CD14-positive monocyte (primary cell): ENCODE results near the gene ZC3H10. TPM values are rescaled to one million over a fixed set of nuclear protein-coding genes. Genes with fewer than 3 reads are reported as not detected.
A peak's percentile ranks its signal among the peaks of the same experiment; 100 is the strongest.
"Not testable (repeated sequence)": the region's sequence is repeated elsewhere in the genome, so short reads cannot be mapped to it uniquely, and the experiment has no call there.

ENCODE experiments used
- DNase-seq, 3 donors: peaks; one replicate each; pipeline ENCODE4 v3.0.0-alpha.2; 2011 to 2022
- H2AFZ ChIP-seq: 2 replicates; pipeline ENCODE4 v1.6.0; 2012; ENCODE audit warnings: mild to moderate bottlenecking, low read depth, low read length, inconsistent platforms; ENCODE audit not compliant: insufficient read depth, poor library complexity, severe bottlenecking
- H3K27ac ChIP-seq, 2 donors: 1 replicate in 1 of 2; 2 replicates in 1 of 2; pipeline ENCODE4 v1.5.1; 2012 to 2013; ENCODE audit warnings: low read length in 2 of 2, control low read depth in 1 of 2, inconsistent platforms in 1 of 2, low read depth in 1 of 2, mild to moderate bottlenecking in 1 of 2
- H3K27me3 ChIP-seq, 2 donors: one replicate each; pipeline versions ENCODE4 v1.6.0 to v1.6.1; 2011 to 2013; ENCODE audit warnings: low read length in 2 of 2; ENCODE audit not compliant: control insufficient read depth in 2 of 2, insufficient read depth in 2 of 2
- H3K36me3 ChIP-seq, 2 donors: replicated peaks in 1 of 2; 1 replicate in 1 of 2; 2 replicates in 1 of 2; pipeline versions ENCODE4 v1.5.1 to v1.6.1; 2012 to 2013; ENCODE audit warnings: low read length in 2 of 2, control low read depth in 1 of 2, inconsistent platforms in 1 of 2, mild to moderate bottlenecking in 1 of 2; ENCODE audit not compliant: insufficient read depth in 2 of 2, control insufficient read depth in 1 of 2
- H3K4me1 ChIP-seq, 2 donors: 1 replicate in 1 of 2; 2 replicates in 1 of 2; pipeline versions ENCODE4 v1.5.1 to v1.6.1; 2012 to 2013; ENCODE audit warnings: low read length in 2 of 2, control low read depth in 1 of 2, inconsistent platforms in 1 of 2, mild to moderate bottlenecking in 1 of 2, moderate library complexity in 1 of 2; ENCODE audit not compliant: insufficient read depth in 2 of 2, control insufficient read depth in 1 of 2
- H3K4me2 ChIP-seq: replicated peaks from 2 replicates; pipeline ENCODE3; 2012; ENCODE audit warnings: low read length, moderate library complexity, mild to moderate bottlenecking; ENCODE audit not compliant: poor library complexity, severe bottlenecking; ENCODE audit errors: extremely low read depth
- H3K4me3 ChIP-seq, 3 experiments: fragments of 200-600 bp in 1 of 3; sonication (generic) in 1 of 3; replicated peaks in 1 of 3; 1 replicate in 2 of 3; 2 replicates in 1 of 3; pipeline ENCODE4 v1.5.1; 2011 to 2013; ENCODE audit warnings: low read length in 3 of 3, mild to moderate bottlenecking in 3 of 3, control low read depth in 2 of 3, low read depth in 2 of 3, inconsistent platforms in 1 of 3, moderate library complexity in 1 of 3
- H3K79me2 ChIP-seq: 2 replicates; pipeline ENCODE4 v1.6.0; 2012; ENCODE audit warnings: mild to moderate bottlenecking, control low read depth, inconsistent platforms, low read length, moderate library complexity; ENCODE audit not compliant: insufficient read depth
- H3K9ac ChIP-seq: 2 replicates; pipeline ENCODE4 v1.6.0; 2017; ENCODE audit warnings: low read length, mild to moderate bottlenecking; ENCODE audit not compliant: insufficient read depth, poor library complexity, severe bottlenecking
- H3K9me3 ChIP-seq, 2 donors: replicated peaks in 1 of 2; 1 replicate in 1 of 2; 2 replicates in 1 of 2; pipeline versions ENCODE4 v1.5.1 to v1.6.1; 2012 to 2013; ENCODE audit warnings: low read length in 2 of 2, control low read depth in 1 of 2; ENCODE audit not compliant: control insufficient read depth in 1 of 2, insufficient read depth in 1 of 2
- H4K20me1 ChIP-seq: 2 replicates; pipeline ENCODE4 v1.6.0; 2012; ENCODE audit warnings: mild to moderate bottlenecking, low read length, control low read depth, moderate library complexity; ENCODE audit not compliant: insufficient read depth
- H3K27ac Mint-ChIP-seq, 7 donors: one replicate each; pipeline ENCODE4 v1.8.0; 2020; ENCODE audit warnings: mild to moderate bottlenecking in 7 of 7, mixed read lengths in 7 of 7, moderate library complexity in 6 of 7, inconsistent platforms in 2 of 7
- H3K27me3 Mint-ChIP-seq, 3 donors: one replicate each; pipeline ENCODE4 v1.8.0; 2021 to 2022; ENCODE audit warnings: low read depth in 3 of 3, mild to moderate bottlenecking in 3 of 3, mixed read lengths in 3 of 3, moderate library complexity in 3 of 3, inconsistent platforms in 1 of 3
- H3K36me3 Mint-ChIP-seq, 2 donors: one replicate each; pipeline ENCODE4 v1.8.0; 2020; ENCODE audit warnings: mixed read lengths in 2 of 2, inconsistent platforms in 1 of 2, mild to moderate bottlenecking in 1 of 2
- H3K4me1 Mint-ChIP-seq: one replicate; pipeline ENCODE4 v1.8.0; 2020; ENCODE audit warnings: mild to moderate bottlenecking, mixed read lengths
- H3K4me3 Mint-ChIP-seq, 2 donors: one replicate each; pipeline ENCODE4 v1.8.0; 2020; ENCODE audit warnings: mild to moderate bottlenecking in 2 of 2, mixed read lengths in 2 of 2, moderate library complexity in 1 of 2
- H3K9me3 Mint-ChIP-seq, 7 donors: one replicate each; pipeline ENCODE4 v1.8.0; 2020 to 2022; ENCODE audit warnings: mixed read lengths in 7 of 7, mild to moderate bottlenecking in 6 of 7, moderate library complexity in 6 of 7, inconsistent platforms in 2 of 7
- WGBS: methylation state at CpG from one replicate; pipeline ENCODE4 v1.1.5; 2013; ENCODE audit warnings: missing lambda C conversion rate; ENCODE audit not compliant: insufficient coverage; 5-methylcytosine and 5-hydroxymethylcytosine counted together
- intact Hi-C, 2 donors: fragments of 100-400 bp; cut with micrococcal nuclease; formaldehyde crosslinking; loops; one replicate each; pipeline versions ENCODE4 v1.15.0 to v1.15.1; 2023
- polyA plus RNA-seq, 3 donors: library from polyadenylated mRNA; depleted of rRNA in 1 of 3; unstranded in 2 of 3; stranded (reverse) in 1 of 3; fragments of 300-500 nt in 2 of 3; fragments of >200 nt in 1 of 3; fragmentation: Illumina TruSeq in 2 of 3; gene quantifications; 1 replicate in 2 of 3; 2 replicates in 1 of 3; pipeline ENCODE4 v1.2.3, GENCODE V29; 2012 to 2021
- TF ChIP-seq, protein P1 (sequence below): fragments of 200-600 bp; IDR thresholded peaks from one replicate; pipeline ENCODE4 v1.8.0; 2022; ENCODE audit warnings: antibody characterized with exemption, mild to moderate bottlenecking

ZC3H10 gene
- polyA plus RNA-seq, 3 donors, result 1.7 to 3.1 (median 1.8) TPM

DNA sequence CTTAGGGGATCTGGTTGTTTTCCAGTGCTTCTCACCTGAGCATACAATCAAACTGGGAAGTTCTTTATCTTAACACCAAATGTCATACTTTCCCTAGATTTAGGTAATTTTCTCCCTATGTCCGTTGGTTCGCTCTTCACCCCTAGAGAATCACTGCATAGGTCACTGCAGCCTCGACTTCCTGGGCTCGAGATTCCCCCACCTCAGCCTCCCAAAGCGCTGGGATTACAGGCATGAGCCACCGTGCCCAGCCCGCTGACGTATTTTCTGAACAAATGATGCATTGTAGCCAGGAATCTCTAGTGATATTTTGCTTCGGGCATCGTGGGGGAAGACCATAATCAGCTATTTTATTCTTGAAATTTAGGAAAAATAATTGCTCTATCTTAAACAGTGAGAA is 2.7 kb upstream of the ZC3H10 start:
- intact Hi-C loops, result loop anchor here (5.0 to 10.0 kb wide), 4 partner anchors 37 to 291 kb away; partner anchors contain the start of genes RPS26 (in 2 of the 2), DNAJC14 (in 1 of the 2), MYL6B (in 1 of the 2) and RAB5B (in 1 of the 2)
- no peaks in the 10 kb centered on the region for H3K27me3 Mint-ChIP-seq
- H3K4me1 Mint-ChIP-seq, result peaks cover 29% of the 10 kb centered on the region
- 85% methylated on average over 6 of the region's 10 CpGs for WGBS
- peak overlapping the region; percentile 97 to 100 (median 99) for H3K27ac Mint-ChIP-seq
- TF ChIP-seq, protein P1, sequence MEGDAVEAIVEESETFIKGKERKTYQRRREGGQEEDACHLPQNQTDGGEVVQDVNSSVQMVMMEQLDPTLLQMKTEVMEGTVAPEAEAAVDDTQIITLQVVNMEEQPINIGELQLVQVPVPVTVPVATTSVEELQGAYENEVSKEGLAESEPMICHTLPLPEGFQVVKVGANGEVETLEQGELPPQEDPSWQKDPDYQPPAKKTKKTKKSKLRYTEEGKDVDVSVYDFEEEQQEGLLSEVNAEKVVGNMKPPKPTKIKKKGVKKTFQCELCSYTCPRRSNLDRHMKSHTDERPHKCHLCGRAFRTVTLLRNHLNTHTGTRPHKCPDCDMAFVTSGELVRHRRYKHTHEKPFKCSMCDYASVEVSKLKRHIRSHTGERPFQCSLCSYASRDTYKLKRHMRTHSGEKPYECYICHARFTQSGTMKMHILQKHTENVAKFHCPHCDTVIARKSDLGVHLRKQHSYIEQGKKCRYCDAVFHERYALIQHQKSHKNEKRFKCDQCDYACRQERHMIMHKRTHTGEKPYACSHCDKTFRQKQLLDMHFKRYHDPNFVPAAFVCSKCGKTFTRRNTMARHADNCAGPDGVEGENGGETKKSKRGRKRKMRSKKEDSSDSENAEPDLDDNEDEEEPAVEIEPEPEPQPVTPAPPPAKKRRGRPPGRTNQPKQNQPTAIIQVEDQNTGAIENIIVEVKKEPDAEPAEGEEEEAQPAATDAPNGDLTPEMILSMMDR, result no peak
- peaks cover 34 to 38% of the 10 kb centered on the region in 2 donors for H3K36me3 ChIP-seq
- no peaks in the 10 kb centered on the region for H3K27me3 ChIP-seq
- no peaks in the 10 kb centered on the region for H3K9me3 ChIP-seq
- H3K4me2 ChIP-seq, result peak overlapping the region; percentile 85
- peak overlapping the region in 1 of 2 donors; percentile 98 for H3K27ac ChIP-seq
- H3K79me2 ChIP-seq, result peaks cover 36% of the 10 kb centered on the region
- DNase-seq, result no peak
- H3K9me3 Mint-ChIP-seq, result no peaks in the 10 kb centered on the region
- H2AFZ ChIP-seq, result peak overlapping the region; percentile 83
- H3K9ac ChIP-seq, result peak overlapping the region; percentile 91
- peaks cover 42 to 45% of the 10 kb centered on the region in 2 donors for H3K36me3 Mint-ChIP-seq
- H4K20me1 ChIP-seq, result peaks cover 9% of the 10 kb centered on the region
- H3K4me3 Mint-ChIP-seq, result peak overlapping the region; percentile 95 to 98
- H3K4me3 ChIP-seq, result peak overlapping the region; percentile 88 to 97 (median 89)
- H3K4me1 ChIP-seq, result peaks cover 30 to 31% of the 10 kb centered on the region in 2 donors

DNA sequence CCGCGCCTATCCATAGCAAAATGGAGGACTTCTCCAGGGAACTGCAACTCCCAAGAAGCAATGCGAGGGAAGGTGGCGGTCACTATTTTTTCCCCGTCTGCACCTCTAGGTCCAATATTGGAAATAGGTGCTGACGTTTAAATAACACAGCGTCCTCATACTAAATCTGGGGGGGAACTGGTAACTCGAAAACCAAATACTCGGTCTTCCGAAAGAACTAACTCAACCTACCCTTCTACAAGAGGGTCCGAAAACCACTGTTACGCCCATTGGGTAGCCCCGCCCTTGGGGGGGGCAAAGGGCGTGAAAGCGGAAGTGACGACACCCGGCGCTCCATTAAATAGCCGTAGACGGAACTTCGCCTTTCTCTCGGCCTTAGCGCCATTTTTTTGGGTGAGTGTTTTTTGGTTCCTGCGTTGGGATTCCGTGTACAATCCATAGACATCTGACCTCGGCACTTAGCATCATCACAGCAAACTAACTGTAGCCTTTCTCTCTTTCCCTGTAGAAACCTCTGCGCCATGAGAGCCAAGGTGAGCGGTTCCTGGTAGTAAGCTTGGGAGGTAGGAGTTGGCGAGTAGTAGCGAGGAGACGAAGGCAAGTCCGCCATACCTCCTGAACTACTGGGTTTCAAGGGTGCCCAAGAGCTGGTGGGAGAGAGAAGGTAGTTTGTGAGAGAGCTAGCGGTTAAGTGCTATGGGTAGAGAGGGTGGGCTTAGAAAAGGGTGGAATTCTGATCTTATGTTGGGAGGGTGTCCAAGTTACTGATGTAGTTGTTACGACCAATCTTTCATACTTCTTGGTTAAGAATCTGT is 1.6 kb upstream of the ZC3H10 start, which contains the start of gene RPL41:
Gene RPL41 (plus strand): TSS at position 367 of the 815 bp plus-strand sequence.
- Mint-ChIP-seq H3K4me3 (peak within 1 kb of the TSS; percentile 95 to 98), H3K4me1 (peaks cover 31% of the 10 kb centered on the region), H3K9me3 (no peaks in the 10 kb centered on the region), H3K36me3 (peaks cover 42 to 45% of the 10 kb centered on the region in 2 donors), H3K27me3 (no peaks in the 10 kb centered on the region), H3K27ac (peak within 1 kb of the TSS; percentile 97 to 100 (median 99))
- WGBS, result 3% methylated on average over 8 of the region's 34 CpGs
- TF ChIP-seq, protein P1, result no peak
- no peaks in the 10 kb centered on the region for H3K9me3 ChIP-seq
- H3K27me3 ChIP-seq, result no peaks in the 10 kb centered on the region
- peak within 1 kb of the TSS; percentile 85 for H3K4me2 ChIP-seq
- intact Hi-C loops, result loop anchor here (5.0 to 10.0 kb wide), 4 partner anchors 36 to 292 kb away; partner anchors contain the start of genes RPS26 (in 2 of the 2), DNAJC14 (in 1 of the 2), MYL6B (in 1 of the 2) and RAB5B (in 1 of the 2)
- H3K27ac ChIP-seq, result peak within 1 kb of the TSS; percentile 90 to 98
- peaks cover 14% of the 10 kb centered on the region for H4K20me1 ChIP-seq
- H3K4me1 ChIP-seq, result peaks cover 30 to 31% of the 10 kb centered on the region in 2 donors
- DNase-seq, result peak; percentile 92 to 94 (median 93)
- H2AFZ ChIP-seq, result peak within 1 kb of the TSS; percentile 83
- H3K4me3 ChIP-seq, result peak within 1 kb of the TSS; percentile 88 to 97 (median 89)
- H3K79me2 ChIP-seq, result peaks cover 47% of the 10 kb centered on the region
- H3K9ac ChIP-seq, result peak within 1 kb of the TSS; percentile 91
- peaks cover 34 to 38% of the 10 kb centered on the region in 2 donors for H3K36me3 ChIP-seq

DNA sequence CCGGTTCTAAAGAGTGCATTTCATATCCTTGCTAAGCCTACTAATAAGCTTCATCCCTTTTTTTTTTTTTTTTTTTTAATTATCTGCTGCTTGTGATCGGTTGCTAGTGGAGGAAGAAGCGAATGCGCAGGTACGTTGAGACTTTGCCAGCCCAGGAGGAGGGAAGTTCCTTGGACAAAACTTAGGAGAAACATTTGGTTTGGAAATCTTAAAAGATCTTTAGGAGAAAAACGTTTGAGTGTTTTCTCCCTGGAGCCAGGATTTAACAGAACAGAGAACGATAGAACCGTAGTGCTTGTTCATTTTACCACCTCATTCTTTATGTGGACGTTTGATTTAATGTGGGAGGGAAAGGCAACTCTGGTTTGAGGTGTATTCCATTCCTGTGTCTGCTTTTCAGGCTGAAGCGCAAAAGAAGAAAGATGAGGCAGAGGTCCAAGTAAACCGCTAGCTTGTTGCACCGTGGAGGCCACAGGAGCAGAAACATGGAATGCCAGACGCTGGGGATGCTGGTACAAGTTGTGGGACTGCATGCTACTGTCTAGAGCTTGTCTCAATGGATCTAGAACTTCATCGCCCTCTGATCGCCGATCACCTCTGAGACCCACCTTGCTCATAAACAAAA is 872 bp upstream of the ZC3H10 start:
- peaks cover 53% of the 10 kb centered on the region for H3K79me2 ChIP-seq
- H3K9ac ChIP-seq, result peak overlapping the region; percentile 91
- not testable (repeated sequence) for H3K9me3 ChIP-seq, H3K27me3 Mint-ChIP-seq, H3K27me3 ChIP-seq, DNase-seq, H3K9me3 Mint-ChIP-seq, H2AFZ ChIP-seq
- Mint-ChIP-seq H3K4me3 (peak overlapping the region; percentile 95 to 98), H3K36me3 (peaks cover 44 to 46% of the 10 kb centered on the region in 2 donors), H3K4me1 (peaks cover 33% of the 10 kb centered on the region), H3K27ac (peak overlapping the region; percentile 97 to 100 (median 99))
- H4K20me1 ChIP-seq, result peaks cover 22% of the 10 kb centered on the region
- peaks cover 29 to 39% of the 10 kb centered on the region in 2 donors for H3K36me3 ChIP-seq
- peaks cover 30 to 31% of the 10 kb centered on the region in 2 donors for H3K4me1 ChIP-seq
- peak overlapping the region; percentile 85 for H3K4me2 ChIP-seq
- H3K4me3 ChIP-seq, result peak overlapping the region; percentile 88 to 97 (median 89)
- 4% methylated on average over 4 of the region's 16 CpGs for WGBS
- H3K27ac ChIP-seq, result peak overlapping the region; percentile 90 to 98
- intact Hi-C loops, result loop anchor here (5.0 to 10.0 kb wide), 4 partner anchors 35 to 292 kb away; partner anchors contain the start of genes RPS26 (in 2 of the 2), DNAJC14 (in 1 of the 2), MYL6B (in 1 of the 2) and RAB5B (in 1 of the 2)
